Measurements from ENCODE around the gene ZCCHC10. TPM values are rescaled to one million over a fixed set of nuclear protein-coding genes. Genes with fewer than 3 reads are reported as not detected.

Gene ZCCHC10
- total and polyA plus RNA-seq, 10 of the 15 experiments (the other 5 are each of a cell fraction or from before 2014, with no cell fraction given), result 16.8 to 117 (median 53.5) TPM

GRCh38 chr5:132952829-132953228 lies 73.5 kb downstream of the ZCCHC10 start:
- ChIA-PET RAD21 (ENCODE audit: unreplicated experiment) (no interaction called here), POLR2A (no interaction called here), CTCF (no interaction called here), SMC1A (ENCODE audit: uncharacterized antibody, unreplicated experiment) (no interaction called here)
- 94% methylated on average over 2 of the region's 2 CpGs for WGBS (ENCODE audit: insufficient coverage, insufficient replicate concordance, low lambda C conversion rate, missing lambda C conversion rate)
- DNase-seq (ENCODE audit: low read depth, low spot score) (no peak), ATAC-seq (no peak), FAIRE-seq (no peak)
- in situ Hi-C loops (cut with MboI), result no loop called here
- Histone ChIP-seq H2AFZ (ENCODE audit: control insufficient read depth, low read depth, low read length) (no peak overlapping the region), H3K36me3 (ENCODE audit: control insufficient read depth in 2 of 2, insufficient read depth in 2 of 2, low read length in 1 of 2) (peaks cover 4 to 9% of the 10 kb centered on the region in 2 experiments; a peak in 2 of 4 replicates), H3K9ac (ENCODE audit: control insufficient read depth, insufficient read depth, low read length) (no peak overlapping the region), H3K9me3 (replicated peaks; ENCODE audit: control insufficient read depth, insufficient read depth, low read length) (no peaks in the 10 kb centered on the region; the same call in 2 of the 3 replicates), H4K20me1 (ENCODE audit: control insufficient read depth, insufficient read depth) (peaks cover 4% of the 10 kb centered on the region; the same call in 1 of the 2 replicates), H3K4me3 (no peak overlapping the region), H3K27ac (ENCODE audit: control insufficient read depth, insufficient read depth) (no peak overlapping the region), H3K4me1 (ENCODE audit: control insufficient read depth, insufficient read depth, low read length) (no peaks in the 10 kb centered on the region), H3K27me3 (replicated peaks in 1 of 2; ENCODE audit: control insufficient read depth in 2 of 2, insufficient read depth in 2 of 2, low read length in 1 of 2) (no peaks in the 10 kb centered on the region), H3K79me2 (ENCODE audit: control insufficient read depth, insufficient read depth, low read length) (peaks cover 49% of the 10 kb centered on the region), H3K4me2 (ENCODE audit: control insufficient read depth, insufficient read depth) (no peak overlapping the region)
- no TSS peak for BruUV-seq (replicated peaks)
- TF ChIP-seq CBX3 (IDR thresholded peaks at IDR 0.05; ENCODE audit: borderline replicate concordance, low read depth) (no peak), GABPA (IDR thresholded peaks at IDR 0.05; ENCODE audit: low read depth) (no peak), STAT1 (conservative IDR thresholded peaks at IDR 0.05) (no peak), PBX3 (IDR thresholded peaks at IDR 0.05; ENCODE audit: insufficient replicate concordance, low read depth, low read length) (no peak), SIX5 (IDR thresholded peaks at IDR 0.05; ENCODE audit: low read depth, low read length, severe bottlenecking) (no peak), BCLAF1 (IDR thresholded peaks at IDR 0.05) (no peak), SMARCA5 (IDR thresholded peaks at IDR 0.05) (no peak)
- TF ChIP-seq, protein P1, sequence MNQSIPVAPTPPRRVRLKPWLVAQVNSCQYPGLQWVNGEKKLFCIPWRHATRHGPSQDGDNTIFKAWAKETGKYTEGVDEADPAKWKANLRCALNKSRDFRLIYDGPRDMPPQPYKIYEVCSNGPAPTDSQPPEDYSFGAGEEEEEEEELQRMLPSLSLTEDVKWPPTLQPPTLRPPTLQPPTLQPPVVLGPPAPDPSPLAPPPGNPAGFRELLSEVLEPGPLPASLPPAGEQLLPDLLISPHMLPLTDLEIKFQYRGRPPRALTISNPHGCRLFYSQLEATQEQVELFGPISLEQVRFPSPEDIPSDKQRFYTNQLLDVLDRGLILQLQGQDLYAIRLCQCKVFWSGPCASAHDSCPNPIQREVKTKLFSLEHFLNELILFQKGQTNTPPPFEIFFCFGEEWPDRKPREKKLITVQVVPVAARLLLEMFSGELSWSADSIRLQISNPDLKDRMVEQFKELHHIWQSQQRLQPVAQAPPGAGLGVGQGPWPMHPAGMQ (IDR thresholded peaks at IDR 0.05; ENCODE audit: borderline replicate concordance), result no peak
- intact Hi-C loops (cut with micrococcal nuclease; ENCODE audit: unreplicated experiment), result no loop called here
